Measurements from ENCODE around the gene AEBP1. TPM values are rescaled to one million over a fixed set of nuclear protein-coding genes. Genes with fewer than 3 reads are reported as not detected.

Gene AEBP1
- total RNA-seq, 1 donor from 2014 or later: 0.26 TPM

- no peak for TF ChIP-seq CTCF (IDR thresholded peaks at IDR 0.05; ENCODE audit: insufficient read depth, low read length, severe bottlenecking)
- Histone ChIP-seq H3K36me3 (ENCODE audit: control insufficient read depth, insufficient read depth, low read length) (no peaks in the 10 kb centered on the region), H3K4me3 (ENCODE audit: low read depth, low read length) (no peak overlapping the region), H3K27me3 (ENCODE audit: control insufficient read depth, insufficient read depth, low read length) (no peaks in the 10 kb centered on the region)
- DNase-seq (ENCODE audit: low read depth): peak; percentile 76
- peak; percentile 79 for FAIRE-seq
Observed at GRCh38 chr7:44163591-44163990, 59.4 kb downstream of the AEBP1 start.

Other genes starting within 250 kb of the AEBP1 start
- gene MRPS24, start 234.8 kb upstream of the AEBP1 start, total RNA-seq: 83.2 and 110 TPM in 2 replicates
- gene URGCP, start 197.7 kb upstream of the AEBP1 start, total RNA-seq: 31.1 and 31.3 TPM in 2 replicates
- gene UBE2D4, start 177.9 kb upstream of the AEBP1 start, total RNA-seq: 3.7 and 3.9 TPM in 2 replicates
- gene SPDYE1, start 106.4 kb upstream of the AEBP1 start, total RNA-seq: not detected in 2 replicates
- 87.9 and 110 TPM in 2 replicates for gene DBNL, start 59.6 kb upstream of the AEBP1 start, total RNA-seq
- gene PGAM2, start 38.8 kb upstream of the AEBP1 start, total RNA-seq: 0.53 and 0.90 TPM in 2 replicates
- 6.3 and 7.7 TPM in 2 replicates for gene POLM, start 21.8 kb upstream of the AEBP1 start, total RNA-seq
- gene POLD2, start 19.2 kb downstream of the AEBP1 start, total RNA-seq: 103 and 122 TPM in 2 replicates
- not detected in 2 replicates for gene MYL7, start 37.0 kb downstream of the AEBP1 start, total RNA-seq
- gene GCK, start 85.1 kb downstream of the AEBP1 start, total RNA-seq: 0.13 and 0.53 TPM in 2 replicates
- gene YKT6, start 96.6 kb downstream of the AEBP1 start, total RNA-seq: 74.5 and 109 TPM in 2 replicates
- gene CAMK2B, start 221.2 kb downstream of the AEBP1 start, total RNA-seq: 0.13 TPM in 1 of 2 replicates, not detected in the other